Mammary epithelial cell (primary cell): ENCODE data around the gene HOXD8.

ENCODE experiments used
- CTCF ChIP-seq, 2 donors: IDR thresholded peaks in 1 of 2; conservative IDR thresholded peaks in 1 of 2; 2 replicates each; pipeline ENCODE4 v1.5.1; 2011 to 2012; ENCODE audit warnings: inconsistent platforms in 2 of 2, low read length in 2 of 2, mild to moderate bottlenecking in 2 of 2, control low read depth in 1 of 2, low read depth in 1 of 2; ENCODE audit not compliant: insufficient read depth in 1 of 2; ENCODE audit errors: extremely low read depth in 1 of 2
- EZH2 ChIP-seq: IDR thresholded peaks from 2 replicates; pipeline ENCODE4 v1.6.1; 2012; ENCODE audit warnings: low read length, inconsistent platforms, borderline replicate concordance

GRCh38 chr2:176139661-176140512, 10.4 kb downstream of the HOXD8 start:
- TF ChIP-seq CTCF (conservative IDR thresholded peaks at IDR 0.05 in 1 of 2, IDR thresholded peaks at IDR 0.05 in 1 of 2; ENCODE audit: extremely low read depth in 1 of 2, insufficient read depth in 1 of 2, low read depth in 1 of 2, low read length in 2 of 2) (no peak), EZH2 (no peak)
